AG09319 (cell line): ENCODE measurements around the gene CANX.

Experiments used
- DNase-seq: peaks from one replicate; pipeline ENCODE4 v3.0.0-alpha.2; 2010; ENCODE audit warnings: low read depth; ENCODE audit errors: extremely low read depth
- CTCF ChIP-seq: IDR thresholded peaks from 2 replicates; pipeline ENCODE4 v1.5.1; 2011; ENCODE audit warnings: low read depth, mild to moderate bottlenecking, inconsistent platforms, low read length, moderate library complexity

The CANX gene

GRCh38 chr5:179729303-179729702, 30.5 kb downstream of the CANX start:
- TF ChIP-seq CTCF = no peak
- DNase-seq = no peak

- no peak for TF ChIP-seq CTCF
Measured at GRCh38 chr5:179729727-179730126, 31.0 kb downstream of the CANX start.

GRCh38 chr5:179730356-179730755, 31.6 kb downstream of the CANX start:
- no peak for DNase-seq
- TF ChIP-seq CTCF = no peak

More at GRCh38 chr5:179729727-179730126, 31.0 kb downstream of the CANX start:
- no peak for DNase-seq

GRCh38 chr5:179730852-179731251, 32.1 kb downstream of the CANX start:
- TF ChIP-seq CTCF = no peak

GRCh38 chr5:179731791-179732411, 33.1 kb downstream of the CANX start:
- DNase-seq = peak; percentile 55
- no peak for TF ChIP-seq CTCF

More at GRCh38 chr5:179730852-179731251, 32.1 kb downstream of the CANX start:
- DNase-seq = no peak

- TF ChIP-seq CTCF = no peak
- peak; percentile 100 for DNase-seq
Measured at GRCh38 chr5:179732412-179732917, 33.7 kb downstream of the CANX start, which contains the start of gene MAML1. TSS of gene MAML1 (plus strand) at chr5:179732822. CDS start at chr5:179733113, 291 bp downstream.

- TF ChIP-seq CTCF = no peak
- DNase-seq = no peak
Measured at GRCh38 chr5:179732918-179733771, 34.4 kb downstream of the CANX start.
